ENCODE results near the gene HK1.

HK1 gene

DNA sequence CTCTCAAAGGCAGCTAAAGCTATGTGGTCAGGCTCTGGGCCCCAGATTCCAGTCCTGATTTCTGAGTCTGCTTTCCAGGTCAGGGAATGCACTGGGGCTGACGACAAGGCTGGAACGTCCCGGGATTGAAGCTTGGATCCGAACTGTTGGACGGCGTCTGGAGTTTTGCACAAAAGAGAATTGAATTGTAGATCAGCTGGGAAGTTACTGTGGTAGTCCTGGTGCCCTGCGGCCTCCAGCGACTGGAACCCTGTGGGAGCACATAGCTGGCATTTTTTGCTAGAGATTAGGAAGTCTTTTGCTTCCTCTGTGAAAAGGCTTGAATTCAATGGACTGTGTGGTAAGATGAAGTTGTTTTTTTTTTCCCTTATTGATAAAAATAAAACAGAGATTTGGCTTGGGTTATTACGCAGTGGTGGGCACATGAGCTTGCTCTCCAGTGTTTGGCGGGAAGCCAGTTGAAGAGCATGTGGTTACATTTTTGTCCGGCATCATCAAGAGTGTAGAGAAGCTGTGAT lies at the start of gene HK1:
HK1 (plus strand) TSS at position 51 of the 518 bp plus-strand sequence.
- Histone ChIP-seq H3K4me3 (no peak within 1 kb of the TSS), H3K27ac (no peak within 1 kb of the TSS)

DNA sequence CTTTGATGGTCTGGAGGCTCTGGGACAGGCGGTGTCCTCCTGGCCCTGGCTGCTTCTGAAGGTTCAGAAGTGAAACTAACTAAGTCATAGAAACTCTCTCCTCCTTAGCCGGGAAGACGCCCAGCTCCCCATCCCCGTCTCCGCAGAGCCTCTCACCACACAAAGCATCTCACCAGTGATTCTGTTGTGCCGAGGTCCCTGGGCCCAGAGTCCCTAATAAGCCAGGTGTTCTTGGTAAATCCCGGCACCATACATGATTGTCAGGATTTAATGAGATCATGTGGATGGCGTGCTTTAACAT lies 48.7 kb upstream of the HK1 start:
- Histone ChIP-seq H3K4me3 (no peak overlapping the region), H3K27ac (peak overlapping the region in 12 of 21 experiments; percentile 6 to 85 (median 52))

DNA sequence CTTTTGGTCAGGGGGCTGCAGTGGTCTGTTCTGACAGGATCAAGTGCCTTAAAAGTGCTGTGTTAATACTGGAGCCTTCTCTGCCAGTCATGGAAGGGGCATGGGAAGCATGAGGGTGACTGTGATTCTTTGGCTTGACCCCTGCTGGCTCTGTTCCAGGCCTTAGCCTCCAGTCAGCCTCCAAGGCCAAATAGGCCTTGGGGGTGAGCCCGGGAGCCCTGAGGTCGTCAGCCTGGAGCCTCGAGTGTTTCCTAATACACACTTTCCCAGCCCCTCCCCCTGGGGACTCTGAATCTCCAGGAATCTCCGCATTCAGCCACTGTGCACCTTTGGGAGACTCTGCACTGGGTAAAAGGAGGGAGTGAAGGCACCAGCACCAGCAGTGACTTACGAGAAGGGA lies 48.2 kb upstream of the HK1 start:
- Histone ChIP-seq H3K27ac (peak overlapping the region in 4 of 21 experiments; percentile 17 to 85 (median 74)), H3K4me3 (no peak overlapping the region)

DNA sequence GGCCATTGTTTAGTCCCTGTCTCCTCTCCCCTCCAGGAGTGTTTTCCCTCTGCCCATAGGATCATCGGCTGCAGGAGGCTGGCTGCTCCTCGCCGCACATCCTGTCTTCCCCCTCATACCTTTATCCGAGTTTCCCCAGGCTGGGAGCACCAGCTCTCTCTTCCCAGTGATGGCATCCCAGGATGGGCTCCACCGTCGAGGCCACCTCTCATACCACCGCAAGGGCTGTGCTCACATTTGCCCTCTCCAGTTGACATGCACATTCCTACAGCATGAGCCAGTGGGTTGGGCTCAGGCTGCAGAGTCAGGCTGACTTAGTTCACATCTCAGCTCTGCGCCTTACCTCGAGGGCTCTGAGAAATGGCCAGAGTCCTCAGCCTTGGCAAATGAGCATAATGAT lies 46.0 kb upstream of the HK1 start:
- no peak overlapping the region for H3K27ac ChIP-seq
- no peak overlapping the region for H3K4me3 ChIP-seq

DNA sequence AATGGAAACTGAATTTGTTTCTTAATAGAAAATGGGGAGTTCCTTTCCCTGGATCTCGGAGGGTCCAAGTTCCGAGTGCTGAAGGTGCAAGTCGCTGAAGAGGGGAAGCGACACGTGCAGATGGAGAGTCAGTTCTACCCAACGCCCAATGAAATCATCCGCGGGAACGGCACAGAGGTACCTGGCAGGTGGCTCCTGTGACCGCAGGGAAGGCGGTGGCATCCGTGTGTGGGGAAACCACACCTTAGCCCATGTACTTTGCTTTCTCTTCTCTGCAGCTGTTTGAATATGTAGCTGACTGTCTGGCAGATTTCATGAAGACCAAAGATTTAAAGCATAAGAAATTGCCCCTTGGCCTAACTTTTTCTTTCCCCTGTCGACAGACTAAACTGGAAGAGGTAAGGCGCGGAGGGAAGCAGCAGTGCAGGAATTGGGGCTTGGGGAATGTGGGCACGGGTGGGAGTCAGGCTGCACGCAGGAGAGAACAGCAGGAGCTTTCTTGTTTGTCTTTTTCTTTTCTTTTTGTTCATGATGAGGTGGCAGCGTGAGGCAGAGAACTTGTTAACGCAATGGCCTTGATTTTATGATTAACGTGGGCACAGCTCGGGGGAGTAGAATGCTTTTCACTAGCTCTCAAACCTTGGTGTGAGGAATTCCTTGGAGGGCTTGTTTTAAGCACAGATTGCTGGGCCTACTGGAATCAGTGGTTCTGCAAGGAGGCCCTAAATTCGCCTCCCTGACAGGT lies 45.4 kb upstream of the HK1 start:
- no peak overlapping the region for H3K27ac ChIP-seq
- no peak overlapping the region for H3K4me3 ChIP-seq

DNA sequence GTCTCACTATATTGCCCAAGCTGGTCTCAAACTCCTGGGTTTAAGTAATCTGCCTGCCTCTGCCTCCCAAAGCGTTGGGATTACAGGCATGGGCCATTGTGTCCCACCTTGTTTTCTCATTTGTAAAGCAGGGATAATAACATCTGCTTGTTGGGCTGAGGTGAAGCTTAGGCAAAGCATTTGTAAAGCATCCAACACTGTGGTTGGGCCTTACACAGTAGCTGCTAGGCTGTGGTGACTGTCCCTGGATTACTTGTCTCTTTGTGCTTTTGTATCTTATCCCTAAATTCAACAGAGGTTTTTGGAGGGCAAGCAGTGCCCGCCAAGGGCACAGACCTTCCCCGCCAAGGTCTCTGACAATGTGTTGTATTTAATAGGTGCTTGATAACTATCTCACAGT lies 43.8 kb upstream of the HK1 start:
- no peak overlapping the region for H3K27ac ChIP-seq
- H3K4me3 ChIP-seq = no peak overlapping the region

DNA sequence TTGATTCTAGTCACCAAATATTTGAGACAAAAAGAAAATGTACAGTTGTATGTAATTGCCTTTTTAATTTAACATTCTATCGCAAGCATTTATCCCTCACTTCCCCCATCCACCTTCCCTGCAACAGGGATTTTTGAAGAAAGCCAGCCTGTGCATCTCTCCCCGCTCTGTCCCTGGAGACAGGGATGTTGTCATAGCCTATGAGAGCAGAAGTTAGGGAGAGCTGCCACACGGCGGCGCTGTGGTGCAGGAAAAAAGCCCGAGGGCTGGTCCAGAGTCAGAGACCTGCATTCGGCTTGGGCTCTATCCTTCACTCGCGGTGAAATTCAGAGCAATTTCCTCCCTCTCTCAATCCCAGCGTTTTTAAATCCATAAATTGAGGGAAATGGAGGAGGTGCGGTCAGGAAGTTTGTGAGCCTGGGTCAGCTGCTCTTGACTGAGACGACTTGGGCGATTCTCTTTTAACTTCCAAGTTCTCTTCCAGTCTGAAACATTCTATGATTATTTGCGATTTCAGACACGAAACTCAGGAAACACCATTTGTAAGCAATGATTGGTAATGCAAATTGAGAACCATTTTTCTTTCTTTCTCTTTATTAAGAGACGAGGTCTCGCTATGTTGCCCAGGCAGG lies 40.7 kb upstream of the HK1 start:
- Histone ChIP-seq H3K27ac (no peak overlapping the region), H3K4me3 (no peak overlapping the region)

DNA sequence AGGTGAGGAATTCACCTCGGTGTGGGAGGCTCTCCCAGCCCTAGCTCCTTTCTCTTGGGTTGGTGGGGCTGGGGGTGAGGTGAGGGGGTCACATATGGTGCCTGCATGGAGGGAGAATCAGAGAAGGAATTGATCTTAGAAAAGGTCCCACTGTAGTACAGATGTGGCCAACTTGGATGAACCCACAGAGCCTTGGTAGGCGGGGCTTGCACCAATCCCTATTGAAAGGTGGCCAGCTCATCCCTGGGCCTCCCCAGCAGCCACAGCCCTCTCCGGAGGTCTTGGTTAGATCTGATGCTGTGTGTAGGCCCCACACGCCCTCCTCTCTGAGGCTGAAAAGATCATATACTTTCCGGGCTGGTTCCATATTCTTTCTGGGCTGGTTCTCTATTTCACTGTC lies 39.2 kb upstream of the HK1 start:
- Histone ChIP-seq H3K27ac (peak overlapping the region in 3 of 21 experiments; percentile 1 to 43 (median 7)), H3K4me3 (no peak overlapping the region)

DNA sequence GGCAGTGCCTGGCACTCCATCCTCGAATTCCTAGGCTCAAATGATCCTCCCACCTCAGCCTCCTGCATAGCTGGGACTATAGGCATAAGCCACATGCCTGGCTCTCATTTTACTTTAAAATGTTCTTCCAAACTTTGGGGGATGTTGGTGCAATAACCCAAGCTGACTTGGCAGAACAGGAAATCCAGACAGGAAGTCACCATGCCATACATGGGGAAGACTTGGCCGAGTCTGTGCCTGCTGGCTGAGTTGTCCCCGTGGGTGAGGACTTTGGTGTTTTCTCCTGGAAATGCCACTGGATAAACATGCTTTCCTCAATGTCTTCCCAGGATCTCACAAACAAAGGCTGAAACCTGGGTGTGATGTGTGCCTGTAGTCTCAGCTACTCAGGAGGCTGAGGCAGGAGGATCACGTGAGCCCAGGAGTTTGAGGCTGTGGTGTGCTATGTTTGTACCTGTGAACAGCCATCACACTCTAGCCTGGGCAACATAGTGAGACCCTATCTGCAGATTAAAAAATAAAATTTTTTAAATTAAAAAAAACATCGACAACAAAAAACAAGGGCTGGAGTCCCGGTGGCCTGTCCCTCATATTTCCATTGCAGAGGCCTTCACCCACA lies 38.4 kb upstream of the HK1 start:
- Histone ChIP-seq H3K4me3 (no peak overlapping the region), H3K27ac (peak overlapping the region in 4 of 21 experiments; percentile 1 to 22 (median 12))

DNA sequence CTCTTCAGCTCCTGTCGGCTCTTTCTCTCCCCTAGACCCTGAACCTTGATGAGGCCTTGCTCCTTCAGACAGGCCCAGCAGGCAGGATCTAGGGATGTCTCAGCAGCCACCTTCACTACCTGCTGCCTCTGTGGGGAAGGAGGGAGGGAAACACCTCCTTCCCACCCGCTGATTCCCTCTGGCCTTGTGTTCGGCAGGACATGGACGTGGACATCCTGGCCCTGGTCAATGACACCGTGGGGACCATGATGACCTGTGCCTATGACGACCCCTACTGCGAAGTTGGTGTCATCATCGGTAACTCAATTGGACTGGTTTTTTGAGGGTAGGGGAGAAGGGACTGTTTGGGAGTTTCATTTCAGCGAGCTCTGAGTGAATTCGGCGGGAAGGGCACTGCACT lies 37.8 kb upstream of the HK1 start:
- no peak overlapping the region for H3K4me3 ChIP-seq
- H3K27ac ChIP-seq = peak overlapping the region in 2 of 21 experiments; percentile 5 to 22

DNA sequence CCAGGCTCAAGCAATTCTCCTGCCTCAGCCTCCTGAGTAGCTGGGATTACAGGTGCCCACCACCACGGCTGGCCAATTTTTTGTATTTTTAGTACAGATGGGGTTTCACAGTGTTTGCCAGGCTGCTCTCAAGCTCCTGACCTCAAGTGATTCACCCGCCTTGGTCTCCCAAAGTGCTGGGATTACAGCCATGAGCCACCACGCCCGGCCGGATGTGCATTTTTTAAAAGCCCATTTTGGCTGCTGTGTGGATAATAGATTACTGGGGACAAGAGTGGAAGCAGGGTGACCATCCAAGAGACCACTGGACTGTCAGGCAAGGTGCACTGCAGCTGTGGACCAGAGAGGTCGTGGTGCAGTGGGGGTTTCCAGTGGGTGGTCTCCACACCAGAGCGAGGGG lies 36.7 kb upstream of the HK1 start:
- Histone ChIP-seq H3K27ac (peak overlapping the region in 3 of 21 experiments; percentile 5 to 23 (median 15)), H3K4me3 (no peak overlapping the region)

DNA sequence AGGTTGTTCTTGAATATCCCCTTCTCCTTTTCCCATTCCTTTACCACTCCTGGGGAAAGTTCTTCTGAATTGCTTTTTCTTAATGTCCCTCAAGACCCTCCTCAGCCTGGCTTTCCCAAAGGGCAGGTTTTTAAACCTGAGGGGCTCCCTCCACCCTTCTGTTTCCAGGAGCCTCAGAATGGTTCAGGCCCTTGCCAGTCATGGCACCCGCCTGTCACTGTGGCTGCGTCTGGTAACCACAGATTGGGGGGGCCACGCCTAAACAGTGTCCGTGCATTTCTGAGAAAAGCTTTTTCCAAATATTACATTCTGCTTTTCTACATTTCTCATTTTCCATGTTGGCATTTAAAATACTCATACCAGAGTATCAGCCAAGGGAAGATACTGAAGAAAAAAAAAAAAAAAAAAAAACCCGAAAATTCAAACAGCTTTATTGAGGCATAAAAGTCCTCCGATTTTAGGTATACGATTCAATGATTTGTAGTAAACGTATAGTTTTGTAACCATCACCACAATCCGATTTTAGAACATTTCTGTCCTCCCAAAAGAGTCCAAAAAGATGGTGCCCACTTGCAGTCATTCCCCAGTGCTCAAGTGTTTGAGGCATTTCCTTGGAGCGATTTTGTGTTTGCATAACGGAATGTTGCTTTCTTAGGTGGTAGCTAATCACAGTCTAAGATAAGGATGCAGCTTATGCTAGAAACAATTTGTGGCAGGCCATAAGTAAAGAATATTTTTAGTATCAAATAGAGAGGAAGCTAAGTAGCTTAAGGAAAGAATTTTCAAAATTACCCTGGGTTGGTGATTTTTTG lies 36.0 kb upstream of the HK1 start:
- Histone ChIP-seq H3K27ac (peak overlapping the region in 3 of 21 experiments; percentile 5 to 23 (median 15)), H3K4me3 (no peak overlapping the region)

DNA sequence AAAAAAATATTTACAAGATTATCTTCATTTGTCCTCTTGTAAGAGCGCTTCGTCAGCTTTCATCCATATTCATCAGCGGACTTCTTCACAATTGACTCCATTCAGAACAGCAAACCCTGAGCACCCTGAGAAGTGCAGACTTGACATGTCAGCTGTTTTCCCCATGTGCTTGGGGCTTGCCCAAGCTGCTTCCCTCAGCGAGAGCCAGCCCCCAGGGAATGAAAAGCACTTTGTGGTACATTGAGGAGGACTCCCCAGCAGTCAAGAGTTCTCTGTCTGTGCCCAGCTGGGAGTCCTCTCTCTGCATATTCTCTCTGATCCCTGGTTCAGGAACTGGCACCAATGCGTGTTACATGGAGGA lies 35.5 kb upstream of the HK1 start:
- Histone ChIP-seq H3K27ac (no peak overlapping the region), H3K4me3 (no peak overlapping the region)

DNA sequence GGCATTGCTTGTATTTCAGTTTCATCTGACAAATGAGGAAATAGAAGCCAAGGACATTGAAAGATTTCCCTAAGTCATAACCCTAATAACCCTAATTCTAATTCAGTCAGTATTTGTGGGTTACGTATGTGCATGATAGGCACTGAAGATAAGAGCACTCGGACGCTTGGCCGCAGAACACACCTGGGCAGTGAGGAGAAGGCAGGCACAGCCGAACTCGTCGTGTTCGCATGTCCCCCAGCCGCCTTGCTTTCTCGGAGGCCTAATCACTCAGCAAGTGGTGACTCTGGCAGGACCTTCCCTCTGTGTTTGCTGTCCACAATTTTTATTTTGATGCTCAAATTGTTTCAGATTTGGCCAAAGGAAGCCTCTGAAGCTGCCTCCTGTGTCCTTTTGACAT lies 34.5 kb upstream of the HK1 start:
- Histone ChIP-seq H3K4me3 (no peak overlapping the region), H3K27ac (no peak overlapping the region)

DNA sequence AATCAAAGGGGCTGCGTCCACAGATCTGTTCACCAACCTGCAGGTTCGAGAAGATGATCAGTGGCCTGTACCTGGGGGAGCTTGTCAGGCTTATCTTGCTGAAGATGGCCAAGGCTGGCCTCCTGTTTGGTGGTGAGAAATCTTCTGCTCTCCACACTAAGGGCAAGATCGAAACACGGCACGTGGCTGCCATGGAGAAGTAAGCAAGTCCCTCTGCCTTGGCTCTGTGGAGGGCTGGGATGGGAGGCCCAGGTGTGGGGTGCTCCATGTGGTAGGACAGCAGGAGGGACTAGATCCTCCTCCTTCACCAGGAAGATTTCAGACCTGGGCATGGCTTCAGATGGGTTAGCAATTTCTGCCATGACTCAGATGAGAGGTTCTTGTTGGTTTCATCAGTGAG lies 32.3 kb upstream of the HK1 start:
- H3K4me3 ChIP-seq = no peak overlapping the region
- H3K27ac ChIP-seq = no peak overlapping the region

DNA sequence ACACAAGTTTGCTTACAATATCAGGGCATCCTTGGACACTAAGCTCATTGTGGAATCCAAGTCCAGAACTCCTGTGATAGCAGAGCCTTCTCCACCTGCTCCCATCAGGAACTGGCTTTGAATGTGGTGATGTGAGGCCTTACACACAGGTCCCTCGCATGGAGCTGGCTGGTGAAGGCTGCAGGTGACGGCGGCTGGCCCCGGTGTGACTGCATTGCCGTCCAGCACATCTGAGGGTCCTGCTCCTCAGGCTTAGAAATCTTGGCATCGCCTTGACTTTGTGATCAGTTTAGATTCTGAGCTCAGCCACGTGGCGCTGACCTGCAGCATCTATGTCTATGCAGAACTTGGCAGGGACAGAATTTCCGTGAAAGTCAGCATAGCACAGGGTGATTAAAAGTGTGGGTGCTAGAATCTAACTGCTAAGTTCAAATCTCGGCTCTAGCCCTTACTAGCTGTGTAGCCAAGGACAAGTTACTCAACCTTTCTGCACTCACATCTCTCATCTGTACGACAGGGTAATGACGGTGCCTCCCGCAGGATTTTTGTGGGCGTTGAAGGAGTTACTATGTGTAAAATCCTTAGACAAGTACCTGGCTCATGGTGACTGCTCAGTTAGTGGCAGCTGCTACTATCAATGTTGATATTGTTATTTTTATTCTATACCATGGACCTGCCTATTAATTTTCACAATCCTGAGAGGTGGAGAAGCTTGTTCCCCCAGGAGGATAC lies 31.5 kb upstream of the HK1 start:
- Histone ChIP-seq H3K27ac (no peak overlapping the region), H3K4me3 (no peak overlapping the region)

DNA sequence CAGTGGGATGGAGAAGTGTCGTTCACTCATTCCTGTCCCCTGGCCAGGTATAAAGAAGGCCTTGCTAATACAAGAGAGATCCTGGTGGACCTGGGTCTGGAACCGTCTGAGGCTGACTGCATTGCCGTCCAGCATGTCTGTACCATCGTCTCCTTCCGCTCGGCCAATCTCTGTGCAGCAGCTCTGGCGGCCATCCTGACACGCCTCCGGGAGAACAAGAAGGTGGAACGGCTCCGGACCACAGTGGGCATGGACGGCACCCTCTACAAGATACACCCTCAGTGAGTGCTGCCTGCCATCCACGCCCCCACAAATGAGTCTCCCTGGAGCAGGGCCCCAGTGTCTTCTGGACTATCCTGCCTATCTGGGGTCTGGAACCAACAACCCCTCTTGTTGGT lies 31.0 kb upstream of the HK1 start:
- H3K27ac ChIP-seq = no peak overlapping the region
- no peak overlapping the region for H3K4me3 ChIP-seq

DNA sequence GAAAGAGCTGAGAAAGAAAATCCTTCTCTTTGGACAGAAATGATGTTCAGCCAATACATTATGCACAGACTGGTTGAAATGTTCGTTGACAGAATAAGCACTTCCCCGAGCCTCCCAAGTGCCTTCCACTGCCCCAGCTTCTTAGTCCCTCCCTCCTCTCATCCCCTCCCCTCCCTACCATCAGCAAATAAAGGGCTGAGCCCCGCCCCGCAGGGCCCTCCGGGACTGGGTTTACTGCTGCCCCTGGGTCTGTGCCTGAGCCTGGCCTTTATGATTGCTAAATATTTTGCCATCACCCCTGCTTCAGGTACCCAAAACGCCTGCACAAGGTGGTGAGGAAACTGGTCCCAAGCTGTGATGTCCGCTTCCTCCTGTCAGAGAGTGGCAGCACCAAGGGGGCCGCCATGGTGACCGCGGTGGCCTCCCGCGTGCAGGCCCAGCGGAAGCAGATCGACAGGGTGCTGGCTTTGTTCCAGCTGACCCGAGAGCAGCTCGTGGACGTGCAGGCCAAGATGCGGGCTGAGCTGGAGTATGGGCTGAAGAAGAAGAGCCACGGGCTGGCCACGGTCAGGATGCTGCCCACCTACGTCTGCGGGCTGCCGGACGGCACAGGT lies 30.1 kb upstream of the HK1 start:
- no peak overlapping the region for H3K4me3 ChIP-seq
- no peak overlapping the region for H3K27ac ChIP-seq

DNA sequence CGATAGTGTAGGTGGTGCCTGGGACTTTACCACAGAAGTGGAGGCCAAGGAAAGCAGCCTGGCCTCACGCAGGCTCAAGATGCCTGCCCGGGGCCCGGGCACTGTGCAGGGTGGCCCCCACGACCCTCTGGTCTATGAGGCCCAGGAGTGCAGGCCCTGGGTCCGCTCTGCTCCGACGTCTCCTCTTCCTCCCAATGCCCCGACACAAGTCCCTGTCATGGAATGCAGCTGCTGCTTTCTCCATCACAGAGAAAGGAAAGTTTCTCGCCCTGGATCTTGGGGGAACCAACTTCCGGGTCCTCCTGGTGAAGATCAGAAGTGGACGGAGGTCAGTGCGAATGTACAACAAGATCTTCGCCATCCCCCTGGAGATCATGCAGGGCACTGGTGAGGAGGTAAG lies 28.3 kb upstream of the HK1 start:
- Histone ChIP-seq H3K27ac (no peak overlapping the region), H3K4me3 (no peak overlapping the region)
